Ovary (tissue), 9 donors: ENCODE results near the gene SPATA6L. TPM values are rescaled to one million over a fixed set of nuclear protein-coding genes. Genes with fewer than 3 reads are reported as not detected.

Experiments
- DNase-seq, 5 donors: peaks; one replicate each; pipeline ENCODE4 v3.0.0-alpha.2; 2019 to 2020
- H3K27ac ChIP-seq, 2 donors: fragments of 200-600 bp; one replicate each; pipeline versions ENCODE4 v1.5.1 to v1.8.0; 2019 to 2022
- H3K27me3 ChIP-seq: fragments of 200-600 bp; one replicate; pipeline ENCODE4 v1.8.0; 2022
- H3K36me3 ChIP-seq: fragments of 200-600 bp; sonication (generic); one replicate; pipeline ENCODE4 v1.5.1; 2019
- H3K4me1 ChIP-seq: one replicate; pipeline ENCODE4 v1.8.1; 2013; ENCODE audit warnings: mild to moderate bottlenecking, moderate library complexity; ENCODE audit not compliant: insufficient read depth
- H3K4me3 ChIP-seq: fragments of 200-600 bp; sonication (generic); one replicate; pipeline ENCODE4 v1.5.1; 2017
- H3K9me3 ChIP-seq, 2 donors: fragments of 200-600 bp in 1 of 2; sonication (generic) in 1 of 2; one replicate each; pipeline versions ENCODE4 v1.5.1 to v1.8.1; 2013 to 2019; ENCODE audit warnings: mild to moderate bottlenecking in 1 of 2, moderate library complexity in 1 of 2
- EP300 ChIP-seq: sonication (generic); formaldehyde crosslinking; IDR thresholded peaks from one replicate; pipeline ENCODE4 v1.6.1; 2017; ENCODE audit warnings: antibody characterized with exemption
- POLR2A ChIP-seq: fragments of 450-650 bp; IDR thresholded peaks from one replicate; pipeline ENCODE4 v1.6.1; 2017; ENCODE audit warnings: antibody characterized with exemption, mild to moderate bottlenecking, moderate library complexity
- WGBS, 3 donors: extraction: QIAGEN DNeasy Blood & Tissue Kit in 1 of 3; methylation state at CpG; one replicate each; pipeline versions ENCODE4 v1.1.5 to v1.1.7; 2013 to 2017; 5-methylcytosine and 5-hydroxymethylcytosine counted together
- intact Hi-C, 4 donors: fragments of 100-400 bp; cut with DNase I; formaldehyde crosslinking; loops; one replicate each; pipeline versions ENCODE4 v1.11.0 to v1.15.1; 2022 to 2023
- polyA plus RNA-seq, 2 donors: library from polyadenylated mRNA; stranded (reverse); fragments of 200-250 nt in 1 of 2; fragments of 350-450 nt in 1 of 2; fragmentation: Illumina TruSeq in 1 of 2; extraction: RNeasy Lipid Tissue Mini Kit (QIAGEN cat#74804) in 1 of 2; gene quantifications; one replicate each; pipeline ENCODE4 v1.2.3, GENCODE V29; 2013 to 2014
- total RNA-seq, 7 donors: library from RNA; depleted of rRNA in 2 of 7; stranded (reverse); fragments of >200 nt in 2 of 7; fragmentation: NEBNext Ultra II Directional in 3 of 7; extraction: Animal tissue kit (Norgen Biotek cat#: 25700) in 3 of 7; gene quantifications; one replicate each; pipeline versions ENCODE4 v1.1.0 to v1.2.4, GENCODE V29; 2016 to 2023
- TF ChIP-seq, protein P1 (sequence below), 3 donors: fragments of 450-650 bp in 2 of 3; fragments of 200-600 bp in 1 of 3; IDR thresholded peaks; one replicate each; pipeline versions ENCODE4 v1.5.1 to v1.8.0; 2016 to 2022; ENCODE audit warnings: antibody characterized with exemption in 3 of 3, mild to moderate bottlenecking in 1 of 3
- donor health status: DM: no; HTN: no; CAD: no; lungs with moderate emphysema.
- donor health status: DM: no; HTN: no; CAD: no.
- donor health status: Bipolar disorder and iron deficiency.
- donor health status: DM: yes; HTN: yes; CAD: no.
- donor health status: DM: no; HTN: no; CAD: no.
- donor health status: DM: yes; HTN: yes; CAD: no.

SPATA6L gene
- total and polyA plus RNA-seq, 9 donors = 0.69 to 25.0 (median 2.1) TPM

DNA sequence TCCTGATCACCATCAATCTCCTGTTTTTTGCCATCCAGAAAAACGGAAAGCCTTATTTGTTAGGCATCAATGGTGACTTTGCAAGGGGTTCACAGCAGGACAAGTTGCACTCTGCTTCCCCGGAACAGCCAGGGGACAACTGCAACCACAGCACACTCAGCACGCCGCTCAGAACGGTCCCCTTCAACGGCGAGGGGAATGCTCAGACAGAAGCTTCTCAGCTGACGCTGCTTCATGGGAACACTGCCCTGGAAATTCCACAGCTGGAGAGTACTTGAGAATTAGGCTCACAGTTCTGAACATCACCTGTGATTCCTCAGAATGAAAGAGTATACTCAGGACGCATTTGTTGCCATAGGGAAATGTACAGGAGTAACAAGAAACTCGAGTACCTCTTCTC is 44.3 kb downstream of the SPATA6L start:
- Histone ChIP-seq H3K4me3 (no peak overlapping the region), H3K9me3 (no peaks in the 10 kb centered on the region), H3K27me3 (no peaks in the 10 kb centered on the region), H3K36me3 (no peaks in the 10 kb centered on the region), H3K4me1 (peaks cover 1% of the 10 kb centered on the region), H3K27ac (no peak overlapping the region)
- intact Hi-C loops = no loop called here
- no peak for TF ChIP-seq POLR2A
- TF ChIP-seq, protein P1, sequence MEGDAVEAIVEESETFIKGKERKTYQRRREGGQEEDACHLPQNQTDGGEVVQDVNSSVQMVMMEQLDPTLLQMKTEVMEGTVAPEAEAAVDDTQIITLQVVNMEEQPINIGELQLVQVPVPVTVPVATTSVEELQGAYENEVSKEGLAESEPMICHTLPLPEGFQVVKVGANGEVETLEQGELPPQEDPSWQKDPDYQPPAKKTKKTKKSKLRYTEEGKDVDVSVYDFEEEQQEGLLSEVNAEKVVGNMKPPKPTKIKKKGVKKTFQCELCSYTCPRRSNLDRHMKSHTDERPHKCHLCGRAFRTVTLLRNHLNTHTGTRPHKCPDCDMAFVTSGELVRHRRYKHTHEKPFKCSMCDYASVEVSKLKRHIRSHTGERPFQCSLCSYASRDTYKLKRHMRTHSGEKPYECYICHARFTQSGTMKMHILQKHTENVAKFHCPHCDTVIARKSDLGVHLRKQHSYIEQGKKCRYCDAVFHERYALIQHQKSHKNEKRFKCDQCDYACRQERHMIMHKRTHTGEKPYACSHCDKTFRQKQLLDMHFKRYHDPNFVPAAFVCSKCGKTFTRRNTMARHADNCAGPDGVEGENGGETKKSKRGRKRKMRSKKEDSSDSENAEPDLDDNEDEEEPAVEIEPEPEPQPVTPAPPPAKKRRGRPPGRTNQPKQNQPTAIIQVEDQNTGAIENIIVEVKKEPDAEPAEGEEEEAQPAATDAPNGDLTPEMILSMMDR (IDR thresholded peaks at IDR 0.05) = no peak
- TF ChIP-seq EP300 = no peak
- no peak for DNase-seq
- 82 to 85% (median 82%) methylated on average over 10 of the region's 10 CpGs for WGBS, 3 donors

DNA sequence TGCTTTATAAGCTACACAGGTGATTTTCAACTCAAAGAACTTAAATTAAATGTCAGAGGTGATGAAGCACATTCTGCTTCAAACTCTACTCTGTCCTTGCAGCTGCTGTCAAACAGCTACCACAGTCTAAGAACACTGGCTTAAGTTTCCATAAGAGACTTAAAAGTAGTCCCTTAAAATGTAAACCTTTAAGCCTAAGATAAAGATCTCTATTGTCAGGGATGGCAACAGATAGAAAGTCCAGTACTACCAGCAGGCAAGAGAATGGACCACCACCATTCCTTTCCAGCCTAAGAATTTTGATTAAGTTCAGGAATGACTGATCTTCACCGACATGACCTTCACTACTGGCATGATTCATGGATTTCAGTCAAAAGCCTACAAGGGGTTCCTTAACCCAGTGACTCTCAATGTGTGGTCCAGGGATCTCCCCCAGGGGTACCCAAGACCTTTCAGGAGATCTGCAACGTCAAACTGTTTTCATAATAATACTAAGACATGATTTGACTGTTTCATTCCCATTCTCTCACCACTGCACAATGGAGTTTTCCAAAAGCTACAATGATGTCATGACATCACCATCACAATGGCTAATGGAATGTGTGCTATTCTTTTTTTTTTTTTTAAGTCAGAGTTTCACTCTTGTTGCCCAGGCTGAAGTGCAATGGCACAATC is 45.3 kb downstream of the SPATA6L start:
- H3K27ac ChIP-seq = no peak overlapping the region
- no peak overlapping the region for H3K4me3 ChIP-seq
- H3K36me3 ChIP-seq = no peaks in the 10 kb centered on the region
- H3K4me1 ChIP-seq = peaks cover 1% of the 10 kb centered on the region
- WGBS, 3 donors = 45 to 54% (median 48%) methylated on average over 2 of the region's 2 CpGs
- no peak for TF ChIP-seq POLR2A
- TF ChIP-seq, protein P1 (IDR thresholded peaks at IDR 0.05) = no peak
- no peak for TF ChIP-seq EP300
- no peak for DNase-seq
- H3K27me3 ChIP-seq = no peaks in the 10 kb centered on the region
- intact Hi-C loops = no loop called here
- no peaks in the 10 kb centered on the region for H3K9me3 ChIP-seq

- Histone ChIP-seq H3K27ac (no peak overlapping the region), H3K4me1 (peaks cover 1% of the 10 kb centered on the region), H3K4me3 (no peak overlapping the region), H3K36me3 (no peaks in the 10 kb centered on the region), H3K9me3 (no peaks in the 10 kb centered on the region), H3K27me3 (no peaks in the 10 kb centered on the region)
- TF ChIP-seq EP300 (no peak), POLR2A (no peak)
- TF ChIP-seq, protein P1 (IDR thresholded peaks at IDR 0.05) = no peak
- 85 to 93% (median 89%) methylated on average over 3 of the region's 3 CpGs for WGBS, 3 donors
- no peak for DNase-seq
- intact Hi-C loops = no loop called here
Measured at GRCh38 chr9:4620057-4620765, 46.1 kb downstream of the SPATA6L start.

DNA sequence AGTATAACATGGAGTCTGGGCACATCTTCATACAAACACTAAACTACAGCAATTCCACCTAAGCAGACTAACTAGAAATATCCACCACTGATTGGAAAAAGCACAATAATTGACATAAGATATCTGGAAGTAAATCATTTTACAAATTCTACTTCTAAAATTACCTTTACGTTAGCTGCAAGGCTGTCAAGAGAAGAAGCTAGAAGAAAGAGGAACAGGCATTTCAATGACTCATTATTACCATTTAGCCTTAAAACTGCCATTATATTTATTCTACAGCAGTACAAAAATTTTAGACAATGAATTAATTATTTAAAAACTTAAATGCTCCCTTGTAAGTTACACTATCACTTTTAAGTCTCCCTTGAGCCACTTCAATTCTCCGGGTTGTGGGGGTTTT is 47.6 kb downstream of the SPATA6L start:
- TF ChIP-seq POLR2A (no peak), EP300 (no peak)
- TF ChIP-seq, protein P1 (IDR thresholded peaks at IDR 0.05) = no peak
- Histone ChIP-seq H3K9me3 (no peaks in the 10 kb centered on the region), H3K36me3 (no peaks in the 10 kb centered on the region), H3K27me3 (no peaks in the 10 kb centered on the region), H3K4me1 (peaks cover 1% of the 10 kb centered on the region), H3K4me3 (no peak overlapping the region), H3K27ac (no peak overlapping the region)
- intact Hi-C loops = no loop called here
- WGBS, 3 donors = 84 to 92% (median 89%) methylated on average over 2 of the region's 2 CpGs
- DNase-seq = no peak
